Endodermal cell (in vitro differentiated cells): ENCODE results near the gene SOX12. TPM values are rescaled to one million over a fixed set of nuclear protein-coding genes. Genes with fewer than 3 reads are reported as not detected.
A peak's percentile ranks its signal among the peaks of the same experiment; 100 is the strongest.

Source experiments
- DNase-seq: peaks from one replicate; pipeline ENCODE4 v3.0.0-alpha.2; 2017
- H3K27ac ChIP-seq: 2 replicates; pipeline ENCODE4 v1.5.1; 2013; ENCODE audit warnings: mild to moderate bottlenecking, low read depth, low read length, moderate library complexity
- H3K27me3 ChIP-seq: 2 replicates; pipeline ENCODE4 v1.6.1; 2013; ENCODE audit warnings: mild to moderate bottlenecking, low read length, moderate library complexity; ENCODE audit not compliant: insufficient read depth, control insufficient read depth, poor library complexity, severe bottlenecking
- H3K36me3 ChIP-seq: 2 replicates; pipeline ENCODE4 v1.7.0; 2013; ENCODE audit warnings: mild to moderate bottlenecking, low read length, moderate library complexity; ENCODE audit not compliant: control insufficient read depth, insufficient read depth
- H3K4me1 ChIP-seq: one replicate; pipeline ENCODE4 v1.7.0; 2013; ENCODE audit warnings: low read length; ENCODE audit not compliant: control insufficient read depth, insufficient read depth
- H3K4me3 ChIP-seq: 2 replicates; pipeline ENCODE4 v1.5.1; 2013; ENCODE audit warnings: mild to moderate bottlenecking, low read length, moderate library complexity
- H3K9ac ChIP-seq: 2 replicates; pipeline ENCODE4 v1.6.1; 2013; ENCODE audit warnings: mild to moderate bottlenecking, low read length, moderate library complexity; ENCODE audit not compliant: poor library complexity, severe bottlenecking; ENCODE audit errors: extremely low read depth
- H3K9me3 ChIP-seq: 2 replicates; pipeline ENCODE4 v1.6.1; 2013; ENCODE audit warnings: mild to moderate bottlenecking, low read length, moderate library complexity; ENCODE audit not compliant: control insufficient read depth
- H3K27ac Mint-ChIP-seq: 2 replicates; pipeline ENCODE4 v1.8.0; 2020; ENCODE audit warnings: mixed read lengths
- H3K27me3 Mint-ChIP-seq: 2 replicates; pipeline ENCODE4 v1.8.0; 2021; ENCODE audit warnings: mild to moderate bottlenecking, mixed read lengths; ENCODE audit not compliant: insufficient read depth
- H3K36me3 Mint-ChIP-seq: 2 replicates; pipeline ENCODE4 v1.8.0; 2020; ENCODE audit warnings: low read depth, mixed read lengths
- H3K4me1 Mint-ChIP-seq: 2 replicates; pipeline ENCODE4 v1.8.0; 2020; ENCODE audit warnings: mixed read lengths
- H3K4me3 Mint-ChIP-seq: 2 replicates; pipeline ENCODE4 v1.8.0; 2020; ENCODE audit warnings: mild to moderate bottlenecking, moderate library complexity, mixed read lengths
- H3K9me3 Mint-ChIP-seq: 2 replicates; pipeline ENCODE4 v1.8.0; 2020; ENCODE audit warnings: mild to moderate bottlenecking, mixed read lengths
- CTCF ChIP-seq: fragments of 200-600 bp; sonication (generic); conservative IDR thresholded peaks from 2 replicates; pipeline ENCODE4 v1.5.0; 2021; ENCODE audit warnings: antibody characterized with exemption, mild to moderate bottlenecking
- WGBS, 2 experiments: methylation state at CpG; one replicate each; pipeline versions ENCODE4 v1.1.5 to v1.1.7; 2013; ENCODE audit warnings: missing lambda C conversion rate in 2 of 2, mixed read lengths in 1 of 2; ENCODE audit not compliant: insufficient coverage in 1 of 2, insufficient read length in 1 of 2; 5-methylcytosine and 5-hydroxymethylcytosine counted together
- total RNA-seq, 2 donors: library from RNA; stranded (reverse); fragmentation: NEBNext Ultra II Directional in 1 of 2; extraction: Animal tissue kit (Norgen Biotek cat#: 25700) in 1 of 2; gene quantifications; 2 replicates in 1 of 2; 3 replicates in 1 of 2; pipeline ENCODE4 v1.2.1, GENCODE V29; 2021

Gene SOX12
- total RNA-seq, 2 donors from 2014 or later = 71.4 to 81.7 TPM

- H3K4me3 Mint-ChIP-seq = peak overlapping the region; percentile 96
- peak overlapping the region; percentile 97 for H3K27ac Mint-ChIP-seq
- Histone ChIP-seq H3K9ac (no peak overlapping the region), H3K27me3 (no peaks in the 10 kb centered on the region), H3K27ac (peak overlapping the region; percentile 58), H3K4me3 (peak overlapping the region; percentile 90), H3K4me1 (peaks cover 9% of the 10 kb centered on the region), H3K9me3 (no peaks in the 10 kb centered on the region), H3K36me3 (peaks cover 3% of the 10 kb centered on the region)
- DNase-seq = peak; percentile 86
- peaks cover 17% of the 10 kb centered on the region for H3K27me3 Mint-ChIP-seq
- H3K9me3 Mint-ChIP-seq = peaks cover 3% of the 10 kb centered on the region
- H3K36me3 Mint-ChIP-seq = peaks cover 13% of the 10 kb centered on the region
- H3K4me1 Mint-ChIP-seq = peaks cover 38% of the 10 kb centered on the region
- WGBS, 2 experiments = 16 to 21% methylated on average over 5 to 10 of the region's 10 CpGs
- TF ChIP-seq CTCF = no peak
Measured at GRCh38 chr20:300345-300990, 24.9 kb upstream of the SOX12 start.

GRCh38 chr20:301886-302848 lies 23.2 kb upstream of the SOX12 start:
- no peak overlapping the region for H3K9ac ChIP-seq
- peaks cover 3% of the 10 kb centered on the region for H3K36me3 ChIP-seq
- Mint-ChIP-seq H3K9me3 (peaks cover 3% of the 10 kb centered on the region), H3K4me3 (no peak overlapping the region), H3K36me3 (peaks cover 13% of the 10 kb centered on the region), H3K27ac (peak overlapping the region; percentile 60), H3K27me3 (peaks cover 13% of the 10 kb centered on the region), H3K4me1 (peaks cover 30% of the 10 kb centered on the region)
- H3K4me1 ChIP-seq = peaks cover 9% of the 10 kb centered on the region
- 70 to 74% methylated on average over 11 to 13 of the region's 13 CpGs for WGBS, 2 experiments
- TF ChIP-seq CTCF = no peak
- H3K27me3 ChIP-seq = no peaks in the 10 kb centered on the region
- no peak overlapping the region for H3K27ac ChIP-seq
- H3K4me3 ChIP-seq = no peak overlapping the region
- no peak for DNase-seq
- H3K9me3 ChIP-seq = no peaks in the 10 kb centered on the region

GRCh38 chr20:305745-306144 lies 19.6 kb upstream of the SOX12 start:
- H3K27ac Mint-ChIP-seq = no peak overlapping the region
- H3K36me3 Mint-ChIP-seq = peaks cover 4% of the 10 kb centered on the region
- WGBS, 2 experiments = 67 to 78% methylated on average over 3 to 11 of the region's 11 CpGs

More at GRCh38 chr20:305745-306144, 19.6 kb upstream of the SOX12 start:
- Histone ChIP-seq H3K4me3 (no peak overlapping the region), H3K4me1 (peaks cover 9% of the 10 kb centered on the region), H3K27me3 (no peaks in the 10 kb centered on the region), H3K9me3 (no peaks in the 10 kb centered on the region), H3K27ac (no peak overlapping the region), H3K36me3 (no peaks in the 10 kb centered on the region), H3K9ac (no peak overlapping the region)
- DNase-seq = no peak
- no peaks in the 10 kb centered on the region for H3K9me3 Mint-ChIP-seq
- peaks cover 29% of the 10 kb centered on the region for H3K4me1 Mint-ChIP-seq
- H3K27me3 Mint-ChIP-seq = peaks cover 13% of the 10 kb centered on the region
- H3K4me3 Mint-ChIP-seq = no peak overlapping the region
- TF ChIP-seq CTCF = no peak
